Esophagus squamous epithelium (tissue), 5 donors: ENCODE data around the gene PLCXD1. TPM values are rescaled to one million over a fixed set of nuclear protein-coding genes. Genes with fewer than 3 reads are reported as not detected.

Source experiments
- DNase-seq: peaks from one replicate; lab custom pipeline; 2025; lab: John Stamatoyannopoulos, UW
- H3K27ac ChIP-seq, 4 donors: fragments of 200-600 bp; sonication (generic); one replicate each; pipeline ENCODE4 v1.5.1; 2016 to 2019; ENCODE audit warnings: mild to moderate bottlenecking in 1 of 4
- H3K27me3 ChIP-seq, 4 donors: fragments of 200-600 bp; sonication (generic); 1 replicate in 3 of 4; 2 replicates in 1 of 4; pipeline versions ENCODE4 v1.5.1 to v1.6.0; 2017 to 2021; ENCODE audit warnings: antibody characterized with exemption in 1 of 4
- H3K36me3 ChIP-seq, 3 donors: fragments of 200-600 bp; sonication (generic); one replicate each; pipeline ENCODE4 v1.5.1; 2016 to 2019
- H3K4me1 ChIP-seq, 3 donors: fragments of 200-600 bp; sonication (generic); one replicate each; pipeline ENCODE4 v1.5.1; 2017 to 2019
- H3K4me3 ChIP-seq, 4 donors: fragments of 200-600 bp; sonication (generic); 1 replicate in 3 of 4; 2 replicates in 1 of 4; pipeline ENCODE4 v1.5.1; 2016 to 2019; ENCODE audit warnings: mild to moderate bottlenecking in 2 of 4, moderate library complexity in 1 of 4
- H3K9me3 ChIP-seq, 3 donors: fragments of 200-600 bp; sonication (generic); one replicate each; pipeline ENCODE4 v1.5.1; 2016 to 2019
- POLR2A ChIP-seq, 4 donors: fragments of 450-650 bp; IDR thresholded peaks; one replicate each; pipeline ENCODE4 v1.6.1; 2017; ENCODE audit warnings: antibody characterized with exemption in 4 of 4, mild to moderate bottlenecking in 4 of 4, moderate library complexity in 3 of 4
- WGBS, 2 donors: methylation state at CpG; one replicate each; pipeline ENCODE4 v1.1.5; 2018; 5-methylcytosine and 5-hydroxymethylcytosine counted together
- intact Hi-C: fragments of 100-400 bp; cut with DNase I; formaldehyde crosslinking; loops from one replicate; pipeline ENCODE4 v1.15.0; 2022
- total RNA-seq, 4 donors: library from RNA; depleted of rRNA; stranded (reverse); fragments of >200 nt; gene quantifications; one replicate each; pipeline ENCODE4 v1.1.0, GENCODE V29; 2016
- TF ChIP-seq, protein P1 (sequence below), 6 experiments: fragments of 450-650 bp in 4 of 6; fragments of 200-600 bp in 2 of 6; sonication (generic) in 2 of 6; IDR thresholded peaks; one replicate each; pipeline ENCODE4 v1.5.1; 2016 to 2019; ENCODE audit warnings: antibody characterized with exemption in 6 of 6, mild to moderate bottlenecking in 4 of 6, moderate library complexity in 4 of 6
- donor health status: DM: yes; HTN: yes; CAD: no.

Gene PLCXD1
- total RNA-seq, 4 donors from 2014 or later = 5.7 to 27.1 (median 18.3) TPM

DNA sequence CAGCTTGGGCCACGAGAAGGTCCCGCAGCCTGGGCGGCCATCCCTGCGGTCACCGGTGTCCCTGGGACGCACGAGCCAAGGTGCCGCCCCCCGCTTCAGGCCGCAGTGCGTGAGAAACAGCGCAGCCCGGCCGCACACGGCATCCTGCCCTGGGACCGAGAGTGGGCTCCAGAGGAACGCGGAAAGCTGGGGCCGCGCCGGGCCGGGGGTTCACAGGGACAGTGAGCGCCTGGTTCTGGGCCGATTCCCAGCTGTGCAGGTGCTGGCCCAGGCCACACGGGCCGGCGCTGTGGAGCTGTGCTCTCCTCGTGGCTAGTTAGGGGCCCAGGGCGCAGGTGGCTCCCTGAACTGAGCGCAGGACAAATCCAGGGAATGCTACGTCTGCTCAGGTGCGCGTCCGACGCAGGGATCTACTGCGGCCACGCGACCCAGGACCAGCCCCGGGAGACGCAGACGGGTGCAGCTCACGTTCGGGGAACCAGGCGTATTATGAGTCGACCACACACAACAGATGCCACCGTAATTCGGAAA lies 63.3 kb downstream of the PLCXD1 start:
- Histone ChIP-seq H3K4me1 (no peaks in the 10 kb centered on the region), H3K9me3 (no peaks in the 10 kb centered on the region), H3K36me3 (peaks cover 0 to 56% (median 0%) of the 10 kb centered on the region in 3 donors), H3K27ac (no peak overlapping the region), H3K4me3 (no peak overlapping the region), H3K27me3 (no peaks in the 10 kb centered on the region)
- intact Hi-C loops = no loop called here
- WGBS, 2 donors = 100% methylated on average over 16 of the region's 47 CpGs; no CpG with 5 or more reads in 1 of the 2 donors
- no peak for DNase-seq
- no peak for TF ChIP-seq POLR2A (IDR thresholded peaks at IDR 0.05)
- TF ChIP-seq, protein P1, sequence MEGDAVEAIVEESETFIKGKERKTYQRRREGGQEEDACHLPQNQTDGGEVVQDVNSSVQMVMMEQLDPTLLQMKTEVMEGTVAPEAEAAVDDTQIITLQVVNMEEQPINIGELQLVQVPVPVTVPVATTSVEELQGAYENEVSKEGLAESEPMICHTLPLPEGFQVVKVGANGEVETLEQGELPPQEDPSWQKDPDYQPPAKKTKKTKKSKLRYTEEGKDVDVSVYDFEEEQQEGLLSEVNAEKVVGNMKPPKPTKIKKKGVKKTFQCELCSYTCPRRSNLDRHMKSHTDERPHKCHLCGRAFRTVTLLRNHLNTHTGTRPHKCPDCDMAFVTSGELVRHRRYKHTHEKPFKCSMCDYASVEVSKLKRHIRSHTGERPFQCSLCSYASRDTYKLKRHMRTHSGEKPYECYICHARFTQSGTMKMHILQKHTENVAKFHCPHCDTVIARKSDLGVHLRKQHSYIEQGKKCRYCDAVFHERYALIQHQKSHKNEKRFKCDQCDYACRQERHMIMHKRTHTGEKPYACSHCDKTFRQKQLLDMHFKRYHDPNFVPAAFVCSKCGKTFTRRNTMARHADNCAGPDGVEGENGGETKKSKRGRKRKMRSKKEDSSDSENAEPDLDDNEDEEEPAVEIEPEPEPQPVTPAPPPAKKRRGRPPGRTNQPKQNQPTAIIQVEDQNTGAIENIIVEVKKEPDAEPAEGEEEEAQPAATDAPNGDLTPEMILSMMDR (IDR thresholded peaks at IDR 0.05) = no peak

DNA sequence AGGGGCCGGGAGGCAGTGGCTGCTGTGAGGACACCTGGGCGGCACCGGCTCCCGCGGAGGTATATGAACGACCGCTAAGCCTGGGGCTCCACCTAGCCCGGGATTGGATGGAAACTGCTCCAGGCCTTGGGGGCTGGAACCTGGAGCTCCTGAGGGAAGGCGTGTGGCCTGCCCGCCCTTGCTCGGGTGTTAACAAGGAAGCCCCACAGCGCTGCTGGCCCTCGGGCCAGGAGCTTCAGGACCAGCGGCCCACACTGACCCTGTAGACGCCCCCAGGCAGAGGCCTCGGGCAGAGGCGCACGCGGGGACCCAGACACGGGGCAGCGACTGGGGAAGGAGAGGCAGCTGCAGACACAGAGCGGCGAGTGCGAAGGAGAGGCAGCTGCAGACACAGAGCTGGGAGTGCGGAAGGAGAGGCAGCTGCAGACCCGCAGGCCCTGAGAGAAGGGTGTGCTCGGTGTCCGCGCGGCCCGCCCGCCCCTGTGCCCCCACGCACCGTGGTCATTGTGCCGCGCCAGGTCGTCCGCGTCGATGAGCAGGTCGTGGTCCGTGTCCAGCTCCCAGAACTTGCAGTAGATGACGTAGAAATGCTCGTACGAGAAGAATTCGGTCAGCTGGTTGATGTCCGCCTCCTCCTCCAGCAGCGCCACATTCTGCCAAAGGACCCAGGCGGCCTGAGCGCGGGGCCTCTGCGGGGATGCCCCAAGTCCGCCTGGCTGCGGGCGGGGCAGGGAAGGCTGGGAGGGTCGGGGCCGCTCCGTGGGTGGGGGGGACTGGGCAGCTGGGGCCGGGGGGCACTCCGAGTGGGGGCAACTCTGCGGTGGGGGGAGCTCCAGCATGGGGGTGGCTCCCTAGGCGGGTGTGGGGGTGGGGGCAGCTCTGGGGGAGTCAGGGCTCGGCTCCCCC lies 64.1 kb downstream of the PLCXD1 start:
- peaks cover 0 to 59% (median 0%) of the 10 kb centered on the region in 3 donors for H3K36me3 ChIP-seq
- H3K4me3 ChIP-seq = no peak overlapping the region
- no peaks in the 10 kb centered on the region for H3K4me1 ChIP-seq
- no peak for TF ChIP-seq POLR2A (IDR thresholded peaks at IDR 0.05)
- TF ChIP-seq, protein P1 (IDR thresholded peaks at IDR 0.05) = no peak
- H3K27me3 ChIP-seq = no peaks in the 10 kb centered on the region
- 83 to 100% methylated on average over 9 to 10 of the region's 63 CpGs for WGBS, 2 donors
- DNase-seq = no peak
- H3K27ac ChIP-seq = no peak overlapping the region
- H3K9me3 ChIP-seq = no peaks in the 10 kb centered on the region
- intact Hi-C loops = no loop called here

DNA sequence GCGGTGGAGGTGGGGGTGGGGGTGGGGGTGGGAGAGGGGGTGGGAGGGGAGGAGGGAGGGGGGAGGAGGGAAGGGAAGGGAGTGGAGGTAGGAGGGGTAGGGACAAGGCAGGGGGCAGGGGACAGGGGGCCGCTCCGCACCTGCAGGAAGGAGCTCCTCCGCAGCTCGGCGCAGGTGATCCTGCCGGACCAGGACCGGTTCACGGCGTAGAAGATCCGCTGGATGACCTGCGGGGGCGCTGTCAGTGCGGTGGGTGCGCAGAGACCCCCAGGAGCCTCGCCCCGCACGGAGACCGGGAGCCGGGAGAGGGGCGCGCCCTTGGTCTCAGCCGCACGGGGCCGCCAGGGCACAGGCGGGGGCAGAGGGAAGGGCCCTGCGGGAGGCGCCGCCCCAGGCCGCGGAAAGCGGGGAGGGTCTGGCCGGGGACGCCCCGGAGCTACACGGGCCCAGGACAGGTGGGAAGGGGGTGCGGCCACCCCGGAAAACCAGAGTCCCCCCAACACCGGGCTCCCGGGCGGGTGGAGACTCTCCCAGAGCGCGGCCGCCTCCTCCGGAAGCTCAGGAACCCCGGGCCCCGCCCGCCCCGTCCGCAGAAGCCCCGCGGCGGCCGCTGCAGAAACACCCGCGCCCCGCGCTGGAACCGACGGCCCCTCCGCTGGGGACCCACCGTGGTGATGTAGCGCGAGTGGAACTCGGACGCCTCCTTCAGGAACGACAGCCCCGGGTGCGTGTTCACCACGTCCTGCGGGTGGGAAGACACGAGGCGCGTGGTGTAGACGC lies 65.0 kb downstream of the PLCXD1 start:
- Histone ChIP-seq H3K4me1 (no peaks in the 10 kb centered on the region), H3K27ac (no peak overlapping the region), H3K27me3 (no peaks in the 10 kb centered on the region), H3K4me3 (no peak overlapping the region), H3K36me3 (peaks cover 0 to 61% (median 0%) of the 10 kb centered on the region in 3 donors), H3K9me3 (no peaks in the 10 kb centered on the region)
- DNase-seq = no peak
- TF ChIP-seq, protein P1 (IDR thresholded peaks at IDR 0.05) = no peak
- TF ChIP-seq POLR2A (IDR thresholded peaks at IDR 0.05) = no peak
- WGBS, 2 donors = 97% methylated on average over 17 of the region's 75 CpGs; no CpG with 5 or more reads in 1 of the 2 donors
- intact Hi-C loops = no loop called here

DNA sequence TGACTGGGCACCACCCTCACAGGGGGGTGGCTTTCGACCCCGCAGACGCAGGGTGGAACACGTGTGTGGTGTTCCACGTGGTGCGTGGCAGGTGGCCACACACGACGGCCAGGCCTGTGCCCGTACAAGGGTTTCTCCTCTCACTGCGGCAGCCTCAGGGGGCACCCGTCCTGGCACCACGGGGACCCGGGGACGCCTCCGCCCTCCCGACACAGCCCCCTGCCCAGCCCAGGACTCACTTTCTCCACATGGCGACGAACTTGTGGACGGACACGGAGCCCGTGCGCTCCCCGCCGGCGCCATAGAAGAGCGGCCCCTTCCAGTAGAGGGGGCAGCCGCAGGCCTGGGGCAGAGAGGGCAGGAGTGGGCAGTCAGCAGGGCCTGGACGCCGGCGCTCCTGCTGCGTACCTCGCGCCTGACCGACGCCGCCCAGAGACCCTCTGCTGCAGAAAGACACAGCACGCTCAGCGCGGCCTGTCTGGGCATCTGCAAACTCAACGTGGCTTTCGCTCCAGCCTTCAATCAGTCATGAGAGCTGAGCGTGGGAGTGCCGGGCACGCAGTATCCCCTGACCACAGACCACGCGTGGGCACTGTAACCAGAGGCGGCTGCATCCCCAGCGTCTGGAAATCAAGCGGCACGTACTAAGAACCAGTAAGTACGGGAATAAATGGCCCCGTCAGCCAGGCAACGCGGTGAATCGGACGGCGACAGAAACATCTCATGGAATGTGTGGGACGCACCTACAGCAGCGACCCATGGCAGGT lies 66.4 kb downstream of the PLCXD1 start:
- TF ChIP-seq, protein P1 (IDR thresholded peaks at IDR 0.05) = no peak
- no peak for TF ChIP-seq POLR2A (IDR thresholded peaks at IDR 0.05)
- H3K9me3 ChIP-seq = no peaks in the 10 kb centered on the region
- H3K27me3 ChIP-seq = no peaks in the 10 kb centered on the region
- H3K4me1 ChIP-seq = no peaks in the 10 kb centered on the region
- no peak overlapping the region for H3K4me3 ChIP-seq
- intact Hi-C loops = no loop called here
- DNase-seq = no peak
- WGBS, 2 donors = 95 to 96% methylated on average over 28 to 33 of the region's 59 CpGs
- H3K36me3 ChIP-seq = peaks cover 0 to 58% (median 0%) of the 10 kb centered on the region in 3 donors
- no peak overlapping the region for H3K27ac ChIP-seq
